HG03175 (cell line): ENCODE measurements around the gene RBM33.
"Not testable (repeated sequence)": the region's sequence is repeated elsewhere in the genome, so short reads cannot be mapped to it uniquely, and the experiment has no call there.

Experiments
- ATAC-seq: cut with Tn5 transposase; IDR thresholded peaks from one replicate; pipeline ENCODE4 v1.9.1; 2021; ENCODE audit warnings: mild to moderate bottlenecking, moderate library complexity; ENCODE audit not compliant: unreplicated experiment

The RBM33 gene

GRCh38 chr7:155688237-155688636 is 43.8 kb downstream of the RBM33 start:
- ATAC-seq, result not testable (repeated sequence)

GRCh38 chr7:155690655-155691054 is 46.2 kb downstream of the RBM33 start:
- not testable (repeated sequence) for ATAC-seq

GRCh38 chr7:155692317-155692716 is 47.9 kb downstream of the RBM33 start:
- ATAC-seq, result no peak

GRCh38 chr7:155693826-155694225 is 49.4 kb downstream of the RBM33 start:
- no peak for ATAC-seq

GRCh38 chr7:155694851-155695250 is 50.4 kb downstream of the RBM33 start:
- no peak for ATAC-seq

GRCh38 chr7:155696747-155697146 is 52.3 kb downstream of the RBM33 start:
- no peak for ATAC-seq

GRCh38 chr7:155698633-155699032 is 54.2 kb downstream of the RBM33 start:
- ATAC-seq, result no peak

- no peak for ATAC-seq
Observed at GRCh38 chr7:155699180-155699579, 54.7 kb downstream of the RBM33 start.

- no peak for ATAC-seq
Observed at GRCh38 chr7:155700847-155701246, 56.4 kb downstream of the RBM33 start.

GRCh38 chr7:155701972-155702544 is 57.6 kb downstream of the RBM33 start:
- no peak for ATAC-seq

- ATAC-seq, result no peak
Observed at GRCh38 chr7:155702616-155703015, 58.2 kb downstream of the RBM33 start.

GRCh38 chr7:155705623-155706360 is 61.3 kb downstream of the RBM33 start:
- no peak for ATAC-seq

- ATAC-seq, result no peak
Observed at GRCh38 chr7:155706376-155706775, 61.9 kb downstream of the RBM33 start.

- peak; percentile 61 for ATAC-seq
Observed at GRCh38 chr7:155709453-155709852, 65.0 kb downstream of the RBM33 start.

GRCh38 chr7:155710031-155710430 is 65.6 kb downstream of the RBM33 start:
- no peak for ATAC-seq

- ATAC-seq, result no peak
Observed at GRCh38 chr7:155710530-155710929, 66.1 kb downstream of the RBM33 start.

- ATAC-seq, result no peak
Observed at GRCh38 chr7:155711081-155711480, 66.6 kb downstream of the RBM33 start.

GRCh38 chr7:155713384-155713783 is 68.9 kb downstream of the RBM33 start:
- no peak for ATAC-seq

- ATAC-seq, result no peak
Observed at GRCh38 chr7:155714702-155715101, 70.2 kb downstream of the RBM33 start.

GRCh38 chr7:155715111-155715805 is 70.8 kb downstream of the RBM33 start:
- no peak for ATAC-seq

- no peak for ATAC-seq
Observed at GRCh38 chr7:155717010-155717744, 72.7 kb downstream of the RBM33 start.
